Body of pancreas (tissue), 4 donors: Measurements from ENCODE around the gene C1orf74.

Experiments
- POLR2A ChIP-seq, 3 donors: fragments of 450-650 bp; IDR thresholded peaks; one replicate each; pipeline ENCODE4 v1.6.1; 2016; ENCODE audit warnings: antibody characterized with exemption in 3 of 3, mild to moderate bottlenecking in 2 of 3
- TF ChIP-seq, protein P1 (sequence below), 7 experiments: fragments of 450-650 bp in 4 of 7; fragments of 200-600 bp in 3 of 7; sonication (generic) in 3 of 7; IDR thresholded peaks; one replicate each; pipeline ENCODE4 v1.5.1; 2016 to 2019; ENCODE audit warnings: antibody characterized with exemption in 7 of 7

DNA sequence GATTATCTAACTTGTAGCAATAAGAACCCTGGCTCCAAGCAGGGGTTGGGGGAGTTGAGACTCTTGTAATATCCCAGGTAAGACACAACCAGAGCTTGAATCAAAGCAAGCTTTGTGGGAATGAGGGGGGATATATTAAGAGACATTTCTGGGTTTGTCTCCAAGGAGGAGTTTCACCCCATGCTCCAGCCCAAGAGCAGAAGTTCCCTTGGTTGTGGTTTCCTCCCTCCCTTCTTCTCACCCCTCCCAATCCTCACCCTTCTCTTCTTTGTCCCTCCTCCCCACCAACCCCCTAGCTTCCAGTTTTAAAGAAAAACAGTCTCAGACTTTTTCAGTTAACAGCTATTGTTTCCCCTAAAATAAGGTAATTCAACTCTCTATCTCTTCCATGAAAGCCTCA, 16.7 kb downstream of the C1orf74 start:
- TF ChIP-seq, protein P1, sequence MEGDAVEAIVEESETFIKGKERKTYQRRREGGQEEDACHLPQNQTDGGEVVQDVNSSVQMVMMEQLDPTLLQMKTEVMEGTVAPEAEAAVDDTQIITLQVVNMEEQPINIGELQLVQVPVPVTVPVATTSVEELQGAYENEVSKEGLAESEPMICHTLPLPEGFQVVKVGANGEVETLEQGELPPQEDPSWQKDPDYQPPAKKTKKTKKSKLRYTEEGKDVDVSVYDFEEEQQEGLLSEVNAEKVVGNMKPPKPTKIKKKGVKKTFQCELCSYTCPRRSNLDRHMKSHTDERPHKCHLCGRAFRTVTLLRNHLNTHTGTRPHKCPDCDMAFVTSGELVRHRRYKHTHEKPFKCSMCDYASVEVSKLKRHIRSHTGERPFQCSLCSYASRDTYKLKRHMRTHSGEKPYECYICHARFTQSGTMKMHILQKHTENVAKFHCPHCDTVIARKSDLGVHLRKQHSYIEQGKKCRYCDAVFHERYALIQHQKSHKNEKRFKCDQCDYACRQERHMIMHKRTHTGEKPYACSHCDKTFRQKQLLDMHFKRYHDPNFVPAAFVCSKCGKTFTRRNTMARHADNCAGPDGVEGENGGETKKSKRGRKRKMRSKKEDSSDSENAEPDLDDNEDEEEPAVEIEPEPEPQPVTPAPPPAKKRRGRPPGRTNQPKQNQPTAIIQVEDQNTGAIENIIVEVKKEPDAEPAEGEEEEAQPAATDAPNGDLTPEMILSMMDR (IDR thresholded peaks at IDR 0.05): no peak
- no peak for TF ChIP-seq POLR2A (IDR thresholded peaks at IDR 0.05)
